NCI-H128 (cell line): ENCODE data around the gene TSPEAR.

Experiments
- DNase-seq: peaks from one replicate; lab custom pipeline; 2025; ENCODE audit not compliant: unreplicated experiment; lab: John Stamatoyannopoulos, UW

Gene TSPEAR

DNA sequence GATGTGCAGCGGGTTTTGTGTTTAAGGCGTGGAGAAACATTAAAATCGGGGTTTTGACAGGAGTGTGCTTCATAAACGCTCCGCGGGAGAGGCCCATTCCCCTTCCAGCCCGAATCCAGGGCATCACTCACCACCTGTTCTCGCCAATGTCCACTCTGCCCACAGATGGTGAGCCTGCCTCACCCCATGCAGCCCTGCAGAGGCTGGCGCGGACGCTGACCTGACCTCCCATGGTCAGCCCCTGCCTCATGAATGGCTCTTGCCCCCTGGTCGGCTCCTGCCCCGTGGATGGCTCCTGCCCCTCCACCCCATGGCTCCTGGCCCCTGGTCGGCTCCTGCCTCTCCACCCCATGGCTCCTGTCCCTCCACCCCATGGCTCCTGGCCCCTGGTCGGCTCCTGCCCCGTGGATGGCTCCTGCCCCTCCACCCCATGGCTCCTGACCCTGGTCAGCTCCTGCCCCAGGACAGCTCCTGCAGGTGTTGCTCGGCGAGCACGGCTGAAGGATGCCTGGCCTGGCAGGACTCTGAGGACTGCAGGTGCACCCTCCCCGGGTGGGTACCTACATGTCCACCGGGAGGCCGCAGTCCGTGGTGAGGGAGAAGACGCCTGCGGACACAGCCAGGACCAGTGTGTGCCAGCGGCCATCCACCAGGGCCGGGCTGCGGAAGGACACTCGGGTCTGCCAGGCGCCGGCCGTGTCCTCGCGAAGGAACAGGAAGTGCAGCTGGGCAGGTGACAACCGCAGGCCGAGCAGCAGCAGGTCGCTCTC lies 178.1 kb downstream of the TSPEAR start:
- no peak for DNase-seq

DNA sequence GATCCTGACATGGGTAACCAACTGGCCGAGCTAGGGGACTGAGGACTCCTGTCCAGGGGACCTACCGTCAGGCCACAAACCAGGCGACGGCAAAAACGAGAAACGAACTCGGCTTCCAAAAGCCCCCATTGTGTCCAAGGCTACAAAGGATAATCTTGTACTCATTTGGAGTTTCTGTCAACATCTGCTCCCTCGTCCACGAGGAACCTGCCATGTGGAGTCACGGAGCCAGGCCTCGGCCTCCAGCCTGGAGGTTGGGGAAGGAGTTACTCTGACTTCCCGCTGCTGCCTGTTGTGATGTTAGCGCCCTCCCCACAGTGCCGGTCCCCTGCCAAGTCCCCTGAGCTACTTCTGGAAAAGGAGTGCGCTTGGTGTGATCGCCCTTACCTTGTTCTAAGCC lies 178.7 kb downstream of the TSPEAR start:
- no peak for DNase-seq

DNA sequence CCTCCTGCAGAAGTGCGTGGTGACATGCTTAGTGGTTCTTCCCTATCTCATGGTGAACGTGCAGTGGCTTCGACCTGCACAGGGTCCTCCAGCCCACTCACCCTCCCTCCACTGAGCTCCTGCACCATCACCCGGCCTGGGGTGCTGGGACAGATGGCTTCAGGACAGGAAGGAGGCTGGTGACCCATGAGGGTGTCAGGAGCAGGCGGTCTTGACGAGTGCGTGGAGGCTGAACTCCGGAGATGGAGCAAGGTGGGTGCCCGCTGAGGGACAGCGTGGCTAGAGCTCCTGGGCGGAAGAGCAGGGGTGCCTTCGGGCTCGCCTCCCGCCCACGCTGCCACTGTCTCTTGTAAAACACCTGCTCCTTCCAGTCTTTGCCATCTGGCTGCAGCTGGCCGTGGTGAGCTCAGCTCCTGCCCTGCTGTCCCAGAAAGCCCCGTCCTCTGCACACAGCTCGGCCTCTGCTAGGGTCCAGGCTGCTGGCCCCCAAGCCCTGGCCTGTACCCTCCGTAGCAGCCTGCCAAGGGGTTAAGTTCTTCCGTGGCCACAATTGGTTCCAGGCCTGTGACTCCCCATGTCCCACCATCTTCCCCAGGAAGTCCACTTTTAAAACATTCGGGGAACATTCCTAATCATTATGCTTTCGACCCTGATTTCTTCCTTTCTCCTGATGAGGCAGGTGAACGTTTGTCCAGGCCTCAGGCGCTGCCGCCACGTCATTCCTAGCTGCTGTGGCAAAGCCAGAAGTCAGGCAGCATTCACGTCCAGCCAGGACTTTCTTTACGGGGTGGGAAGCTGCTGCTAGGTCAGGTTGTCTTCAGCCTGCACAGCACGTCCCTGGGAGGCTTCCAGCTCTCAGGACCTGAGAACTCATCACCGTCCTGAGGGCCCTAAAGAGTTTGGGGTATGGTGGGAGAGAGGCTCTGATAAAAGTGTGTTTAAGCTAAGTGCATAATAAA lies 179.5 kb downstream of the TSPEAR start:
- DNase-seq: no peak

DNA sequence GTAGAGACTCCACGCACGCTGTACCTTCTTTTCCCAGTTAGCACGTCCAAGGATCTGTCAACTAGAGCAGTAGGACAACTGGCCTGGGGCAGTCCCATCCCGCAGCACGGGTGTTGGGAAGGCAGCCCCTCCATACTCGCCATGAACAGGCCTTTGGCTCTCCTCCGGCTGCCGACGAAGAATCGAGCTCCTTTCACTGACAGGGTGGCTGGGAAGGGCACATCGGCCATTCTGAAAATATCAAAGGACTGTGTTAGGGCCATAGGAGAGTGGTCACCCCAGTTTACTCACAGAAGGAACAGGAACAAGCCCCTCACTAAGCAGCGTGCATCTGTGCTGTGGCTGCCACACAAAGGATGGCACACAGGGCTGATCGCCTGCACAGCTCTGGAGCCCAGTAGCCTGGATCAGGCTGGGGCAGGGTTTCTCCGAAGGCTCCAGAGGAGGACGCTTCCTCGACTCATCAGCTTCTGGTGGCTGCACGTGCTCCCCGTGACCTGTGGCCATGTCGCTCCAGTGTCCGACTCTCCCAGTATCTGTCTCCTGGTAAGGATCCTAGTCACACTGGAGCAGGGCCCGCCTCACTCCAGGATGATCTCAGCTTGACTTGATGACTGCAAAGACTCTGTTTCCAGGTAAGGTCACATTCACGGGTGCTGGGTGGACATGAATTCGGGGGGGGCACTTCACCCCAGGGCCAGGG lies 180.3 kb downstream of the TSPEAR start:
- no peak for DNase-seq

DNA sequence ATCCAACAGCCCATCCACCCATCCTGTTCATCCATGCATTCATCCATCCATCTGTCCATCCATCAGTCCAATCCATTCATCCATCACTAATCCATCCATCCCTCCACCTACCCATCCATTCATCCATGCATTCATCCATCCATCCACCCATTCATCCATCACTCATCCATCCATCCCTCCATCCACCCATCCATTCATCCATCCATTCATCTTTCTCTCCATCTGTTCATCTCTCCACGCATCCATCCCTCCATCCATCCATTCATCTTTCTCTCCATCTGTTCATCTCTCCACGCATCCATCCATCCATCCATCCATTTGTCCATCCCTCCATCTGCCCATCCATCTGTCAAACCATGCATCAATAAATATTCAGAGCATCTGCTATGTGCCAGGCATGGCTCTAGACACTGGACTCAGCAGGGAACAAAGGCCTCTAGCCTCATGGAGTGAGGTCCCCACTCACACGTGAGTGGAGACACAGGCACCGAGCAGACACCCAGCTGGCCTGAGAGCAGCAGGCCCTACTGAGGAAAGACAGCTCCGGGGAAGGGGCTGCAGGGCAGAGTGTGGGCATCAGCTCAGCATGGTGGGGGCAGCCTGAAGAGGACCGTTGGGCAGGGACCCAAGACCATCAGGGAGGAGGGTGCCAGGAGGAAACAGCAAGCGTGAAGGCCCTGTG lies 181.0 kb downstream of the TSPEAR start:
- no peak for DNase-seq

DNA sequence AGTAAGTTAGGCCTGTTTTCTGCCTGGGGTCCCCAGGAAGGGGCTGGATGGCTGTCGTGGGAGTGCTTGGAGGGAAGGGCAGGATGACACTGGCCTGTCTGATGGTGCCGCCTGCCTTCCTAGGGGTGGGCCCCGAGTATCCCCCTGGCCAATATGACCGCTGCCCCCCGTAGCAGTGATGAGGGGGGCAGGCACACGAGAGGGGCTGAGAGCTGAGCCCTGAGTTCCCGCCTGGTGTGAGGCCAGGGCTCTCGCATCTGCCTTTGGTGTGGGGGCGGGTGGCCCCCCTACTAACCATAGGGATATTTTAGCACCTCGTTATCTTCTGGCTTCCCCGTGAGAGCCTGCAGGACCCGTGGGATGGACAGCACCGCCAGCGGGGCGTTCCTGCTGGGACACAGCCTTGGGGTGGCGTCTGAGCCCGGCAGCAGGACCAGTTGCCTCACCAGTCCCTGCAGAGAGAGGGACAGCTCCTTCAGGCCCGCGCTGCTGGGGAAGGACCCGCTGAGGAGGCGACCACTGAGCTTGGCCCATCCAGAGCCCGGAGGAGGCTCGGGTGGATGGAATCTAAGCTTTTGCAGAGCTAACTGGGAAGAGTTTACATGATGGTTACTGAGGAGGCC lies 181.8 kb downstream of the TSPEAR start:
- DNase-seq: no peak

DNA sequence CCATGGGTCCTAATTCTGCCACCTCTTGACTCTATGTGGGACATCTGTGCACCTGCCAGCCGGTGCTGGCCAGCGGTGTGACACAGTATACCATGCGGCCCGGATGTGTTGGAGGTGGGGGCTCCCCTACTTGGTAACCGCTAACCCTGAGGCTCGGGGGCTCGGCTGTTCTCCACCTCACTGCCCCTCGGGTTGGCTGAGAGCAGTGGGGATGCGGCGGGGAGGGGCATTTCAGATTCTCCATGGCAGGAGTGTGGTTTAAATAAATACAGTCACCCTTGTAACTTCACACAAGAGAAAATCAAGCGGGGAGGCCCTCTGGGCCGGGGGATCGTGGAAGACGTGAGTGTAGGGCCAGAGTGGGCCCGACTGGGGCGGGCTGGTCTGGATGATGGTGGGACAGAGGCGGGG lies 182.4 kb downstream of the TSPEAR start:
- DNase-seq: no peak

DNA sequence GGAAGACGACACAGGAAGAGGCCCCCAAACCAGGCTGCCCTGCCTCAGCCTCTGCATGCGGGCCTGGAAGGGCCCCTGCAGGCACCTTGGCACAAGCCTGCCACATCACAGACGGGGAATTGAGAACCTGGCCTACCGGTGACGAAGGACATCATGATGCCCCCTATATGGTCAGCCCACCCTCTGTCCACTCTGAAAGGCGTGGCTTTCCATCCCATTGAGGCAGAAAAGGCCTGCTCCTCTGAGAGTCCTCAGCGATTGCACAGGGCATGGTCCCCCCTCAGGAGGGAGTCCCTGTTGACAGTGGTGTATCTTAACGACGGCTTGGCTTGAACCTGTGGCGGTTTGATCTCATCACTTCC lies 182.8 kb downstream of the TSPEAR start:
- DNase-seq: no peak

DNA sequence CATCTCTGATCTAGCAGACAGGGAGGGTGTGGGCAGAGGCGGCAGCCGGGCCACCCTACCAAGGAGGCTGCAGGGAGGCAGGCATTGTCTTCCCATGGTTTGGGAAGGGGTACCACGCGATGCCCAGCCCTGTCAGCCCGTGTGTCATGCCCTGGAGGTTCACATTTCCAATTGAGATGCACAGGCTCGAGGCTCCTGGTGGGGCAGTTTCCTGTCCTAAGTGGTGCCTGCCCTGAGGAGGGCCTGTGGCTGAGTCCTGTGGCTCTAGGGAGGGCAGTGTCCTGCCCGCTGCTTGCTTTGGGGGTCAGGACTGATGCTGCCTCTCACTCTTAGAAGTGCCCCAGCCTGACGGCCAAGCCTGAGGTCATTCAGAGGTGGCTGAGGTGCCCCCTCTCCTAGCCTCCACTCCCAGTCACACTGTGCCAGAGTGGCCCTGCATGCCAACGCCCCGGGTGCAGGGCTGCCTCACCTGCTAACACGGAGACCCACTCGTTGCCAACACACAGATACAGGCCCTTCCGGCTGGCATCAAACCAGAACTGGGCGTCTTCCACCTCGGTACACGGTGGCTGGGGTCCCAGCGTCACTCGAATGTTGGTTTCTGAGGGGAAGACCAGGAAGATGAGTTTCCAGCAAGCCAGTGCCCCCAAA lies 183.3 kb downstream of the TSPEAR start:
- DNase-seq: no peak

DNA sequence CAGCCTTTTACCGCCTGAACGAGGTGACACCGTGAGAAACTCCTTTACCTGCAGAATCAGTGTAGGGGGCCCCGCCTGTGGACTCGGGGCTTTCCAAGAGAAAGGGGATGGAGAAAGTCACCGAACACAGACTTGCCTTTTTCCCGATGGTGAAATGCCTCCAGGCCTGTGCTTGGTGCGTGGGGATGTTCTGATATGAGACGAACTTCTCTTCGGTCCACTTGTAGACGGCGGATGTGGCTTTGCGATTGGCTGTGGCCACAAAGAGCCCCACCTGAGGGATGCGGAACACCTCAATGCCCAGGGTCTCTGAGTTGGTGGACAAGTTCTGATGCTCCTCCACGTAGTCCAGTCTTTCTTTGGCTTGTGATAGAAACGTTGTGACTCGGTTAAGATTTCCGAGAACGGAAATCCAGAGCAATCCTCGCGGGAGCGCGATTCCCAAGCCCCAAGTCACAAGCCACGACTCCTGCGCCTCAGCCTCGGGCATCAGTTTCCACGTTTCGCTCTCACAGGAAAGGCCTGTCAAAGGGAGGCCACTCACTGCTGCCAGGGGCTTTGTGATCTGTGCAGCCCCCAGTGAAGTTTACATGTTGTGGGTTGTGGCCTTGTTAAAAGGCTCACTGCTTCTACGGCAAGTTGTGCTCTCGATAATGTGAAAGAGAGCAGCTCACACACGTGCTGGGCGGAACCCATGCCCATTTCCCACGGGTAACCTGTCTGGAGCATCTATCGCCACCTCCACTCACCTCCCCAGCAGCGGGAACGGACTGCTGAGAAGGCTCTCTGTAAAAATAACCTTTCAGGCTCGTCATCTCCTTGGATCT lies 184.0 kb downstream of the TSPEAR start:
- no peak for DNase-seq

DNA sequence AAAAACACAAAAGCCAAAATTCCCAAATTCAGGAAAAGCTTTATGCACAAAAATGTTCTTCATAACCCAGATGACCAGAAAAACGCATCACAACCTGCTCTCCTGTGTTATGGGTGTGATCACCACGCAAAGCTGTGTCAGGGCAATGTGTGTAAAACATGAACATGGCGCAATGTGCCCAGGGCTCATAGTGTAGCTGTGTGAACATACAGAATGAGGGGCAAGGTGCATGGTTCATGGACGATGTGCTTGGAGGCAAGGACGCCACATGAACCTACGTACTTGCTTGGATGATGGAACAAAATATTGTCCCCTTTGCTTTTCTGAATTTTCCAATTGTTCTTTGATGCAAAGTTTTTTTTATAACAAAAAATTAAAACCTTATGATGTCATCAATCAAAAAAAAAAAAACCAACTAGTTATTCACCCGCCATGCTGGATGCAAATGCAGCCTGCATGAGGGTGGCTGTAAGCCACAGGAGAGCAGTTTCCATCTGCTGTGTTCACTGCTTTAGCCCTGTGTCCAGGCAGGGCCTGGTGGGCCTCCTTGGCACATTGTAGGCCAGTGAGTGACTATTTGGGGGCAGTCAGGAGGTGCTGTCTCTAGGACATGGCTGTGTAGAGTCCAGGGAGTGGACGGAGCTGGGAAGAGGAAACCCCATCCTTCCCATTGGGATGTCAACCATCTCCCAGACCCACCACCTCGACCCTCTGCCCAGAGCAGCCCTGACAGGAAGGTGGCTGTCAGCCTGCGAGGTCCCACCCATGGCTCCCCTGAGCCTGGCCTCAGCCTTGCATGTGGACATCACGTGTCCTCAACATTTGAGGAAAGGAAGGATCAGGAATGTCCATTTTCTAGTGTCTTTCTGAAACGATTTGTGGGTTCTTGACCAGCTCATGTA lies 185.0 kb downstream of the TSPEAR start:
- DNase-seq: no peak

DNA sequence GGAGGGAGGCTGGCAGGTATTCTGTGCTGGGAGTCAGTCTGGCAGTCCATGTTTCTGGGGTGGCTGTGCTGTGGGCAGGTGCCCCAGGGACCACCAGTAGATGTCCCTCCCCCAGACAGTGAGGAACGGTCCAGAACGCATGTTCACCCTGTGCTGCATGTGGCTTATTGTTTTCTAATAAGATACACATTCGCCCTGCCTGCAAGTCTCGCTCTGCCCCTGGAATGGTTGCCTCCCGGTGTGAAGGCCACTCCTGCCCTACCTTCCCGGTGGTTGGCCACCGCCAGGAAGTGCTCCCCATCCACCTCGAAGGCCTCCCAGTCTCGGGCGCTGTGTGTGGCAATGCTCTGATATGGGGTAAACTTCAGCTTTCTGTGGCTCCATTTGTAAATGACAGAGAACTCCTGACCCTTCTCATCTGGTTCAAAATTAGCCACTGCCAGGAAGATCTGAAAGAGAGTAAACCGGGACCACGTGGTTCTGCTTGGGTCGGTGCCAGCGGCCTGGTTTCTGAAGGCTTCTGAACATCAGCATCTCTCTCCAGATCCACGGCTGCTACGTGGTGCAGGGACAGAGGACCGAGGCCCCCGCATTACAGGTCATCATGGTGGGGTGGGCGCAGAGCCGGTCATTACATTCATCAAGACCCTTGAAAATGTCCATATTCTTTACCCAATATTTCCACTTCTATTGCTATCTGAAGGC lies 185.8 kb downstream of the TSPEAR start:
- DNase-seq: no peak

DNA sequence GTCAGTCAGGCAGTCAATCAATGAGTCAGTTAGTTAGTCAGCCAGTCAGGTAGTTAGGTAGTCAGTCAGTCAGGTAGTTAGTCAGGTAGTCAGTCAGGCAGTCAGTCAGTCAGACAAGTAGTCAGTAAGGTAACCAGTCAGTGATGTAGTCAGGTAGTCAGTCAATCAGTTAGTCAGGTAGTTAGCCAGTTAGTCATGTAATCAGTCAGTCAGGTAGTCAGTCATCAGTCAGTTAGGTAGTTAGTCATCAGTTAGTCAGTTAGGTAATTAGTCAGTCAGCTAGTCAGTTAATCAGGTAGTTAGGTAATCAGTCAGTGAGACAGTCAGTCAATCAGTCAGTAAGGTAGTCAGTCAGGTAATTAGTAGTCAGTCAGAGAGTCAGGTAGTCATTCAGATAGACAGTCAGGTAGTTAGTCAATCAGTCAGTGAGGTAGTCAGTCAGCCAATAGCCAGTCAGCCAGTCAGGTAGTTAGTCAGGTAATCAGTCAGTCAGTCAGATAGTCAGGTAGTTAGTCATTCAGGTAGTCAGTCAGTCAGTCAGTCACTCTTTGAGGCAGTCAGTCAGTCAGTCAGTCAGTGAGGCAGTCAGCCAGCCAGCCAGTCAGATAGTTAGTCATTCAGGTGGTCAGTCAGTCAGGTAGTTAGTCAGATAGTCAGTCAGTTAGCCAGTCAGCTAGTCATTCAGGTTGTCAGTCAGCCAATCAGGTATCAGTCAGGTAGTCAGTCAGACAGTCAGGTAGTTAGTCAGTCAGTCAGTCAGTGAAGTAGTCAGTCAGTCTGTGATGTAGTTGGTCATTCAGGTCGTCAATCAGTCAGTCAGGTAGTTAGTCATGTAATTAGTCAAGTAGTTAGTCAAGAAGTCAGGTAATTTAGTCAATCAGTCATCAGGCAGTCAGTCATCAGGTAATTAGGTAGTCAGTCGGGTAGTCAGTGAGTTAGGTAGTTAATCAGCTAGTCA lies 186.7 kb downstream of the TSPEAR start:
- DNase-seq: no peak

DNA sequence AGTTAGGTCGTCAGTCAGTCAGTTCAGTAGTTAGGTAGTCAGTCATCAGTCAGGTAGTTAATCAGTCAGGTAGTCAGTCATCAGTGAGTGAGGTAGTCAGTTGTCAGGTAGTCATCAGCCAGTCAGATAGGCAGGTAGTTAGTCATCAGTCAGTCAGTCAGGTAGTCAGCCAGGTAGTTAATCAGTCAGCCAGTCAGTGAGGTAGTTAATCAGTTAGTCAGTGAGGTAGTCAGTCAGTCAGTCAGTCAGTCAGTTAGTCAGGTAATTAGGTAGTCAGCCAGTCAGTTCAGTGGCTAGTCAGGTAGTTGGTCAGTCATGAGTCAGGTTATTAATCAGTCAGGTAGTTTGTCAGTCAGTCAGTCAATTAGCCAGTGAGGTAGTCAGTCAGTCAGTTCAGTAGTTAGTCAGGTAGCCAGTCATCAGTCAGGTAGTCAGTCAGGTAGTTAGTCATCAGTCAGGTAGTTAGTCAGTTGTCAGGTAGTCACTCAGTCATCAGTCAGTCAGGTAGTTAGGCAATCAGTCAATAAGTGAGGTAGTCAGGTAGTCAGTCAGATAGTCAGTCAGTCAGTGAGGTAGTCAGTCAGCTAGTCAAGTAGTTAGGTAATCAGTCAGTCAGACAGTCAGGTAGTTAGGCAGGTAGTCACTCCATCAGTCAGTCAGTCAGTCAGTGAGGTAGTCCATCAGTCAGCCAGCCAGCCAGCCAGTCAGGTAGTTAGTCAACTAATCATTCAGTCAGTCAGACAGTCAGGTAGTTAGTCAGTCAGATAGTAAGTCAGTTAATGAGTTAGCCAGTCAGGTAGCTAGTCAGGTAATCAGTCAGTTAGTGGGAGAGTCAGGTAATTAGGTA lies 187.6 kb downstream of the TSPEAR start:
- no peak for DNase-seq

DNA sequence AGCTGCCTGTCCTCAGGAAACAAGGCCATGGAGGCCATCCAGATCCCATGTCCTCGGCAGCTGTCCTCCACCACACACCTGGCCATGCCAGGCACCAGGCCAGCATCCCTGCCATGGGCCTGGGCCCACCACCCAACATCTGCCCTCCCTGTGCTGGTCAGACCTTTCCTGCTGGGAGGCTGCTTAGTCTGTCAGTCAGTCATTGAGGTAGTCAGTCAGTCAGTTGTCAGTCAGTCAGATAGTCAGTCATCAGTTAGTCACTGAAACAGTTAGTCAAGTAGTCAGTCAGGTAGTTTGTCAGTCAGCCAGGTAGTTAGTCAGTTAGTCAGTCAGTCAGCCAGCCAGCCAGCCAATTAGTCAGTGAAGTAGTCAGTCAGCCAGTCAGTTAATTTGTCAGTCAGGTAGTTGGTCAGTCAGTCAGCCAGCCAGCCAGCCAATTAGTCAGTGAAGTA lies 188.6 kb downstream of the TSPEAR start:
- no peak for DNase-seq
